Measurements from ENCODE around the gene GDF10.
A peak's percentile ranks its signal among the peaks of the same experiment; 100 is the strongest.

Gene GDF10

GRCh38 chr10:47317251-47317650 is 17.3 kb downstream of the GDF10 start:
- no peak for DNase-seq

DNA sequence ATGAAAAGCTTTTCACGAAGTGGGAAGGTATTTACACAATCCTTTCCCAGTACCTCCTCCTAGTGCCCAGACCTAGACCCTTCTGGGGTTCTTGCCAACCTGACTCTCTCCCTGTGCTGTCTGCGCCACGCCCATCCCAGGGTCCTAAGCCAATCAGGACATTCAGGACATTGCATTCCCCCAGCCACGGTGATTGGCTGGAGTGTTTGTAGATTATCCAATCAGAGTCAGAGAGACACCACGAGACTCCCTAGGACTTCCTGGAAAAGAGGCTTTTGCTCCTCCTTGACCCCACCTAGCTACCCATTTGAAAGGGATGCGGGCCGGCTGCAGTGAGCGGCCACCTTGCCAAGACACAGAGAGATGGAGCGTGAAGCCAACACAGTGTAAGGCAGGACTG is 18.7 kb downstream of the GDF10 start:
- peak in 1 of 2 experiments; percentile 0 for DNase-seq

- DNase-seq: no peak
These were observed 19.8 kb downstream of the GDF10 start for GRCh38 chr10:47319784-47320183.

GRCh38 chr10:47320812-47321211 is 20.8 kb downstream of the GDF10 start:
- no peak for DNase-seq

DNA sequence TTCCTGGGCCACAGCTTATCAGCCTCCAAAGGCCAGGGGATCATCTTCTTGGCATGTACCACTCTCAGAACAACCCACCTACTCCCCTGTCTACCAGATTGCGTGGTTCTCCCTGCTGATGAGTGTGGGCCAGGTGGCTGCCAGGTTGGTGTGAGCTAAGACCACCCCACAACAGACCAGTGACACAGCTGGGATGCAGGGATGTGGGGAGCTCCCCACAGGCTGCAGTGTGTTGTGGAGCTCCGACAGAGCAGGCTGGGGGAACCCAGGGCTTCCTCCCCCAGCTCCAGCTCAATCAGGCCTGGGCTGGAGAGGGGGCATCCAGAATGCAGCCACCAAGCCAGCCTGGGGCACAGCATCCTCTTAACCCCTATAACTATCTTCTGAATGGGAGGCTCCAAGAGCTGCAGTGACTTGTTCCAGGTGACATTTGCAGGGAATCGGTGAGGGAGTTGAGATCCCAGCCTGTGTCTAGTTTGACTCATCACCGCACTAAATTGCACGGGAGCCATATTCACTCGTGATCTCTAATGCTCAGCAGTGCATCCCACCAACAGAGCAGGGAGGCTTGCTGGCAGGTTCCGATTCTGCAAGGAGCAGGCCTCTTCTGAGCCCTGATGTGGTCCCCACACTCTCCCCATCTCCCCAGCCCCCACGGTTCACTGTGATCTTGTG is 21.7 kb downstream of the GDF10 start:
- no peak for DNase-seq

DNA sequence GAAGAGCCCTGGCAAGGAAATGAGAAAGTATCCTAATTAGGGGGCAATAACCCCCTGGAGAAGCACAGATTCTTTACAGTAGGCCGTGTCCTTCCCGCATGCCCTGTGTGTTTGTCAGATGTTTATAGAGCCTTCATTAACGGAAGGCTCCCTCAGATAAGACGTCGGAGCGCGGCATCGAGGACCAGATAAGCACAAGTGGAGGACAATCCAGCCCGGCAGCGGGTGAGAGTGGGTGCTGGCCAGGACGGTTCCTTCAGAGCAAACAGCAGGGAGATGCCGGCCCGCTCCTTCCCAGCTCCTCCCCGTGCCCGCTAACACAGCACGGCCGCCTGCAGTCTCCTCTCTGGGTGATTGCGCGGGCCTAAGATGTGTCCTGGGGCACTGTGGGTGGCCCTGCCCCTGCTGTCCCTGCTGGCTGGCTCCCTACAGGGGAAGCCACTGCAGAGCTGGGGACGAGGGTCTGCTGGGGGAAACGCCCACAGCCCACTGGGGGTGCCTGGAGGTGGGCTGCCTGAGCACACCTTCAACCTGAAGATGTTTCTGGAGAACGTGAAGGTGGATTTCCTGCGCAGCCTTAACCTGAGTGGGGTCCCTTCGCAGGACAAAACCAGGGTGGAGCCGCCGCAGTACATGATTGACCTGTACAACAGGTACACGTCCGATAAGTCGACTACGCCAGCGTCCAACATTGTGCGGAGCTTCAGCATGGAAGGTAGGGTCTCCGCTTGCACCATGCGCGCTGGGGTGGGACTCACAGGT is 22.5 kb downstream of the GDF10 start, which contains the start of gene GDF2:
GDF2 (plus strand) TSS at position 155 of the 762 bp plus-strand sequence; CDS start at position 370, 215 bp downstream.
- no peak for DNase-seq

GRCh38 chr10:47323087-47323486 is 23.1 kb downstream of the GDF10 start:
- DNase-seq: no peak

DNA sequence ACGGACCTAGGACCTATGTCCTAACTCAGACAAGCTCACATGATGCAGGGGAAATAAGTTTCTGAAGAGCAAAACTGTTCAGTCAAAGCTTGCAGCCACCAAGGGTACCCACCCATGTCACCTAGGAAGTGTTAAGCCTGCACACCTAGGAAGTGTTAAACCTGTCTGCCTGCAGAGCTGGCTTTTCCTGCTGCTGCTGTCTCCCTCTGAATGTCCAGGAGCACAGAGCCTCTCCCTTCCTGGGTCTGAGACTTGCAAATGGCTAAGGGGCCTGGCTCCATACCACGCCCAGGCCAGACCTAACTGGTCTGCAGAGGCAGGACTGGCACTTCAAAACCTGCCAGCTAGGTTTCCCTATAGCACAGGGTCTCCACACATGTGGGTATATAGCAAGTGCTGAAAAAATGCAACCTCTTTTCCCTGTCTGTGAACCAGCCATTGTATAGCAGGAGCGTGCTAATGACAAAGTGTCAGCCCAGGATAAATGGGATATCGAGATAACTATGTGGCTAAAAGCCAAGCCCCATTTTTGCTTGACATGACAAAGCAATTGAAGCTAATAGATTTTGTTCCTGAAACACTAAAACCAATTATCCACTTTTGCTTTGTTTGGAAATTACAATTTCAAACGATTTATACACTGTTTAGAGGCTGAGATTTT is 23.8 kb downstream of the GDF10 start:
- no peak for DNase-seq

DNA sequence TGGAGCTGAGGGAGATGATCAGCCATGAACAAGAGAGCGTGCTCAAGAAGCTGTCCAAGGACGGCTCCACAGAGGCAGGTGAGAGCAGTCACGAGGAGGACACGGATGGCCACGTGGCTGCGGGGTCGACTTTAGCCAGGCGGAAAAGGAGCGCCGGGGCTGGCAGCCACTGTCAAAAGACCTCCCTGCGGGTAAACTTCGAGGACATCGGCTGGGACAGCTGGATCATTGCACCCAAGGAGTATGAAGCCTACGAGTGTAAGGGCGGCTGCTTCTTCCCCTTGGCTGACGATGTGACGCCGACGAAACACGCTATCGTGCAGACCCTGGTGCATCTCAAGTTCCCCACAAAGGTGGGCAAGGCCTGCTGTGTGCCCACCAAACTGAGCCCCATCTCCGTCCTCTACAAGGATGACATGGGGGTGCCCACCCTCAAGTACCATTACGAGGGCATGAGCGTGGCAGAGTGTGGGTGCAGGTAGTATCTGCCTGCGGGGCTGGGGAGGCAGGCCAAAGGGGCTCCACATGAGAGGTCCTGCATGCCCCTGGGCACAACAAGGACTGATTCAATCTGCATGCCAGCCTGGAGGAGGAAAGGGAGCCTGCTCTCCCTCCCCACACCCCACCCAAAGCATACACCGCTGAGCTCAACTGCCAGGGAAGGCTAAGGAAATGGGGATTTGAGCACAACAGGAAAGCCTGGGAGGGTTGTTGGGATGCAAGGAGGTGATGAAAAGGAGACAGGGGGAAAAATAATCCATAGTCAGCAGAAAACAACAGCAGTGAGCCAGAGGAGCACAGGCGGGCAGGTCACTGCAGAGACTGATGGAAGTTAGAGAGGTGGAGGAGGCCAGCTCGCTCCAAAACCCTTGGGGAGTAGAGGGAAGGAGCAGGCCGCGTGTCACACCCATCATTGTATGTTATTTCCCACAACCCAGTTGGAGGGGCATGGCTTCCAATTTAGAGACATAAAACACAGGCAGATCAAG is 25.6 kb downstream of the GDF10 start:
- no peak for DNase-seq

DNA sequence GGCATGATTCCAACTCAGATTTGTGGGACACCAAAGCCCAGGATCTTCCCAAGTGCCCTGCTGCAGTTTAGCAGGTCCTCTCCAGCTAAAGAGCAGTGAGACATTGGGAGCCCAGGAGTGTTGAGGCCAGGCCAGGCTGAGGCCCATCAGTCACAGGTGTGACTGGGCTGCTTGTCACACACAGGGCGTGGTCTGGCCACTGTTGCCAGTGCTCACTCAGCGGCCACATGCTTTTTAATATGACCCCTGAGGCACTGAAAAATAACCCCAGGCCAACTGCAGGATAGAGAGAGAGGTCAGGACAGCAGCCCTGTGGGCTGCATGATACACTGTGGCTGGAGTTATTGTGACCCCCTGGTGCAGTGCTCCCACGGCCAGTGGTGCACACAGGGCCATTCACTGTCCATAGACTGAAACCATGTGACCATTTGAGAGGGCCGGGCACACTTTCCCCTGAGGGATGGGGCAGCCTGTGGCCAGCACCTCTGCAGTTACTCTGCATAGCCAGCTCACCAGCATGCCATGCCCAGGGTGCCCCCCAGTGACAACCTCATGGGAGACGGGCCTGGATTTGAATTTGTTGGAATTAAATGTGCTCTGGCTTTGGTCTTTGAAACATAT is 26.4 kb downstream of the GDF10 start:
- DNase-seq: no peak

DNA sequence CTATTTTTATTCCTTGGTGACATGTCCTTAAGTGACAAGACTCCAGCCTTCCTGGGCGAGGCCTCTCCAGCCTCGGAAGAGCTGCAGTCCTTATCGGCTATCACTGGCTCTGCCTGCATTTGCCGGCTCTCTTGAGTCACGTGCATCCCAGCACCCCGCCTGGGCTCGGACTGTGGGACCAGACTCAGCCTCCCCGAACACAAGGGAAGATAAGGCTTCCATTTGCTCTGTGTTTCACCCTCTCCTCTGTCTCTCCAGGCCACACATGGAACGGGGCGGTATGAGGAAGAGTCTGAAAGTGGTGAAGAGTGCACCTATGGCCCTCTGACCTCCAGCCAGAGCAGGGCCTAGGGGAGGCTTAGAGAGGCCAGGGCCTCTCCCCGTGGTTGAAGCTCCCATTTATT is 26.9 kb downstream of the GDF10 start:
- no peak for DNase-seq

DNA sequence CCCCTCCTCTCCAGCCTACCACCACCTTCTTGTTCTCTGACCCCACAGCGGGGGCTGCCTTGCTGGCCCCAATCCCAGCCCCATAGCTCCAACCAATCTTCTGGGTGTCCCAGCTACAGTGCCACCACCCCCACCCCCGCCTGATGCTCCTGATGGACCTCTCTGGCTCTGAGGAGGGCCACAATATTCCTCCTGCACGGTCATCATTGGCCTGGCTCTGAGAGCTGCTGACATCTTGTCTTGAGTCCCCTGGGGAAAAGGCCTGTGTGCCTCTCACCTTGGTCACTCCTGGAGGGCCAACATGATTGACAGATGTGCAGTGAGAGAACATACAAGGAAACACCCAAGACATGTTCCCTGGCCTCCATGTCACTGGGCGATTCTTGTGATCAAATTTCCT is 29.9 kb downstream of the GDF10 start:
- no peak for DNase-seq

GRCh38 chr10:47330366-47330765 is 30.4 kb downstream of the GDF10 start:
- DNase-seq: no peak

GRCh38 chr10:47330804-47331203 is 30.8 kb downstream of the GDF10 start:
- no peak for DNase-seq

GRCh38 chr10:47331491-47331890 is 31.5 kb downstream of the GDF10 start:
- no peak for DNase-seq

GRCh38 chr10:47331954-47332353 is 32.0 kb downstream of the GDF10 start:
- DNase-seq: no peak

DNA sequence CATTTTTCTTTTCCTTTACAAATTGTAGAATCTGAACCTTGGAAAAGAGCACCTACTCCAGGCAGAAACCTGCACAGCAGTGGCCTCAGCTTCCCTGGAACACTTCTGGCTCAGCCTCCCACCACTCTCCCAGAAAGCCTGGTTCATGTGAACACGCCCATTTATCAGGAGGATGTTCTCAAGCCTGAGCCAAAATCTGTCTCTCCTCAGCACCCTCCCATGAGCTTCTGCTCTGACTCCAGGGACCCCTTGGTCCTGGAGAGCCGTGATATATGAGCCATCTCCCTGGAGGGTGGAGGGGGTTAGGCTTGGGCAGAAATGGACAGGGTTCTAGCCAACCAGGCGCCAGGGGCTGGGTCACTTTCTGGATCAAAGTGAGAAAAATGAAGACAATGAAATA is 32.4 kb downstream of the GDF10 start:
- DNase-seq: no peak

DNA sequence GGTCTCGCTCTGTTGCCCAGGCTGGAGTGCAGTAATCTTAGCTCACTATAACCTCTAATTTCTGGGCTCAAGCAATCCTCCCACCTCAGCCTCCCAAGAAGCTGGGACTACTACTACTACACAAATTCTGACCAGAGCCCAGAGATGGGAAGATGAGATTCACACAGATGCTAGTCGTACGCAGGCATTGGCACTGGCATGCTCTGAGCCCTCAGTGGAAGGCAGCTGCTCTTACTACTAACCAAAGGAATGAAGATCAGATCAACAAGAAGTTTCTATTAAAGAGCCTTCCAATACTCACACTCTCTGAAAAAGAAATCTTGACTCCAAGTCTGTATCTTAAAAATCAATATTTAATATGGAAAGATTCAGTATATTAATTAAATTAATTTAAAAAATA is 32.9 kb downstream of the GDF10 start:
- no peak for DNase-seq

- DNase-seq: no peak
These were observed 33.5 kb downstream of the GDF10 start for GRCh38 chr10:47333532-47333931.

DNA sequence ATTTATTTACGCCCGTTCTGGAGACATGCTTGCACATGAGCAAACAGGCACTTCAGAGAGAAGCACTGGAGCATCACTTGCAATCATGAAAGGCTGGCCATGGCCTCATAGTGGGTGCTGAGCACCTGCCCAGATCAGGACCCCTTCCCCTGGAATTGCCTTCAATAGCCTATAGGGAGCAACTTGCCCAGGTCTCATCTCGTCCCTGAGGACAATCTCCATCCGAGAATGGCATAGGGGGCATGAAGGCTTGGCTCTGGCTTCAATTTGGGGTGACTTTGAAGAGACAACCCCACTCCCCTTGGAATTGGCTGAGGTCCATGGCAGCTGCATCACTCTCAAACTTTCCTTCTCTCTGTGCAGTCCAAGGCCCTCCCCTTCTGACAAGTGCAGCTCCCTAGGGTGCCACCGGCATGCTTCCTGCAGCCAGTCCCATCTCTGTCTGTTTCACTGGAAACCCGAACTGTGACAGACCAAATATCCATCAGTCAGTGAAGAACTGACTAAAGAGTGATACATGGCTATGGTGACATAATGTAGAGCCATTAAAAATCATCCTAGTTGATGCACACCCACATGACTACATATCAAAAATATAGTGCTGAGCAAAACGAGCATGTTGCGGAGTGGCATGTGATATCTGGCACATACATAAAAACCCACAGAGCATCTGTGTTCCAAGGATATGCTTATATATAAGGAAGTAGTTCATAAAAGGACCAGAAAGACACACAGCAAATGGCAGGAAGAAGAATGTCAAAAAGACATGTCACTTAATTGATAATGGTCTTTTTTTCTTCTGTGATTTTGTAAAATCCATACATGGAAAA is 34.7 kb downstream of the GDF10 start:
- no peak for DNase-seq

DNA sequence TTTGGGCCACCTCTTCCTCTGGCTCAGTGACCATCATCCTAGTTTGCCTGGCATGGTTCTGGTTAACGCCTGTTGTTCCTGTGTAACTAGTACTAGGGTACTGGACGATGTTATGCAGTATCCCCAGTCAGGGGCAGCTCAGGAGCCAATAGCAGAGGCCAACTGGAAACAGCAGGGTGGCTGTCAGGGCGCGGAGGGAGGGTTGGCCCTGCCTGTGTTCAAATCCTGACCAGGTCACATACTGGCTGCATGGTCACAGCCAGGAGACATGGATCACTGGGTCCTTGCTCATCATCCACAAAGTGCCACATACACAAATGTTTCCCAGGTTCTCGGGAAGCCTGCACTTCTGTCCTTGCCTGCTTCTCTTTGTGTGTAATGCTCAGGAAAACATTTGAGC is 35.9 kb downstream of the GDF10 start:
- no peak for DNase-seq

Data from SHP77 (cell line).